ENCODE data around the gene NIPAL4. TPM values are rescaled to one million over a fixed set of nuclear protein-coding genes. Genes with fewer than 3 reads are reported as not detected.

The NIPAL4 gene
- total RNA-seq, 1 experiment from 2014 or later, result not detected

- no peak for DNase-seq (ENCODE audit: low read depth)
Observed at GRCh38 chr5:157514974-157515373, 55.0 kb downstream of the NIPAL4 start.

DNA sequence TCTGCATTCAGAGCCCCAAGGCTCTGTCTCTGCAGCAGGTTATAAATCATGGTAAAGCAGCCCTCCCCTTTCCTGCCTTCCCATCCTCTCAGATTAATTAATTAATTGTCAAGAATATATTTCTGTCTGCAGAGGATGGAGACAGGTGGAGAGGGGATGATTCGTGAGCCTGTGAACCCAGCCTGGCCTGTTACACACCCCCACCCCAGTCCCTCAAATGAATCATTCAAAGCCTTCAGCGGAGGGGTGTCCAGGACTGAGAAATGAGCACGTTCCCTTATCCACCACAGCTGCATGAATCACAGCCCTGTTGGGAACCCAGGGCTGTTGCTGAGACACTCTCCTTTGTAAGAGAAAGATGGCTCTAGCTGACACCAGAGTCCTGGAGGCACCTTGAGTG, 56.0 kb downstream of the NIPAL4 start:
- DNase-seq (ENCODE audit: low read depth), result peak; percentile 98

DNA sequence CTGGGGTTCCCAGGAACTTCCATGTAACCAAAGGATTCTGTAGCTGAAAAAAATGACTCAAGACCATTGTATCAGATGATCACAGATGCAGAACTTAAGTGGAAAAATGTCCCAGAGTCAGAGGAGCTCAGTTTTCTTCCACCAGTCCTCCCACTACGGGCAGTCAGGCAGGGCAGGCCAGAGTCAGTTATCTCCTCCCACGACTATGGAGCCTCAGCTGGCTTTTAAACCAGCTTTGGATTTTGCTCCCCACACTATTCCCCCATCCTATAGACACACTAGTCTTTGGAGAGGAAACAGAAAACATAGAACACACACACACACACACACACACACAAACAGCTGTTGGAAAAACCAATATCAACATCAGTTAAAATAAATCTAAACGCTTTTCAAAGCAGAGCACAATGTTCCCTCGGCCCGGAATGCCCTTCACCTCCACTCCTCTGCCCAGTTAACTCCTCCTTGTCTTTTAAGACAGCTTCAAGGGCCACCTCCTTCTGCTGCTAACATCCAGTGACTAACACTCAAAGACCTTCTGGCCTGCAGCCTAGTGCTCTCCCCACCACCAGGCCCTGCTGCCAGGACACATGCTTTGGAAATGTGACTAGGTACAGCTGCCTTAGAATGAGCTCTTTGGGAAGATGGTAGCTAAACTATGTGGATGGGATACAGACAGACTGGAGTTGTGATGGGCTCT, 56.8 kb downstream of the NIPAL4 start:
- peak; percentile 98 for DNase-seq (ENCODE audit: low read depth)

DNA sequence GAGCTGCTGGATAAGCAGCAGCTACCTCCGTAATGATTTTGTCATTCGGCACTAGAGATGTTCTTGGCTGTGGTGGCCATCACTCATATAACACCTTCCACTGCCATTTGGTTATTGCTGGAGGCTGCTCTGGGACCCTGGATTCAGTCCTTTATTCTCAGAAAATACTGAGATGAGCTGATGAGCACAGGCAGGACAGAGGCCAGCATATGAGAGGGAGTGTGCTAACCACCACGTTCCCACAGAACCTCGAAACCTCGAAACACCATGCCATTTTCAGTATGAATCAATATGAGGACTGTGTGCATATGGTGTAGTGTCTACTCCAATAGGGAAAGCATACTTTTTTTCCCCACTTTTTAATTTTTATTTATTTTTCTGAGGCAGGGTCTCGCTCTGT, 59.0 kb downstream of the NIPAL4 start:
- peak; percentile 47 for DNase-seq (ENCODE audit: low read depth)

DNA sequence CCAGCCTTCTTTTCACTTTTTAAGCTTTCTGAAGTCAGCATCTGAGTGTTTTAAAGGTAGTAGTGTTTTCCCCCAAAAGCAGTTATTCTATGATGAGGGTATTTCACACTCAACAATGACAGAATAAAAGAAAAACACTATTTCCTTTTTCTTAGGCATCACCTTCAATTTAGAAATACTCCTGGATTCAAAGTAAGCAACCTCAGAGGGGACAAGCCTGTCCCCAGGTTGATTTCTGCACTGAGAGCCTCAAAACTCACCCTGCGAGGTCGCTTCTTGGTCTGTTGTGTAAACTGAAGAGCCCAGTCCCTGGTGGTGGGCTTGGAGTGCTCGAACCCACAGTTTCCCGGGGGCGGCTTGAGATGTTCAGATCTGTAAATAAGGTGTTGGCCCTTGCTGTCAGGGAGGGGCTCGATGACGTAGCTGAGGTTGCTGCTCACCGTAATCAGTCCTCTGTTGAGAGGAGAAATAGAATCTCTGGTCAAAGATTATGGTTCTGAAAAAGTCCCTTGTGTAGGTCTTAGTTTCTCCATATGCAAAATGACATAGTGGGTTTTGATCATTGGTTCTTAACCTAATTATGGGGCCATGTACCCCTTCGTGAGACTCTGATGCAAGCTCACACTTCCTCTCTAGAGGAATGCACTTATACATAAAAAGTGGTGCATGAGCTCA, 59.7 kb downstream of the NIPAL4 start:
- no peak for DNase-seq (ENCODE audit: low read depth)

- peak; percentile 64 for DNase-seq (ENCODE audit: low read depth)
Observed at GRCh38 chr5:157520911-157521703, 61.1 kb downstream of the NIPAL4 start.

GRCh38 chr5:157521704-157522029, 61.7 kb downstream of the NIPAL4 start:
- no peak for DNase-seq (ENCODE audit: low read depth)

- no peak for DNase-seq (ENCODE audit: low read depth)
Observed at GRCh38 chr5:157523976-157524375, 64.0 kb downstream of the NIPAL4 start.

Other genes starting within 250 kb of the NIPAL4 start
- 6.1 and 9.9 TPM in 2 replicates for gene CYFIP2, start 194.1 kb upstream of the NIPAL4 start, total RNA-seq (2014; rRNA removed)
- gene ADAM19, start 115.6 kb downstream of the NIPAL4 start, total RNA-seq (2014; rRNA removed), result 71.8 and 89.1 TPM in 2 replicates
- gene SOX30, start 192.2 kb downstream of the NIPAL4 start, total RNA-seq (2014; rRNA removed), result 0.06 TPM in 1 of 2 replicates, not detected in the other
- gene C5orf52, start 211.3 kb downstream of the NIPAL4 start, total RNA-seq (2014; rRNA removed), result not detected in 2 replicates

Data from LHCN-M2 (cell line).